Pancreas (tissue), 10 donors: ENCODE data around the gene EIF4E1B. TPM values are rescaled to one million over a fixed set of nuclear protein-coding genes. Genes with fewer than 3 reads are reported as not detected.

Experiments used
- ATAC-seq, 4 donors: fragments of 200-7000 bp; cut with Tn5 transposase; one replicate each; pipeline versions ENCODE4 v1.8.0 to v1.9.1; 2020; ENCODE audit warnings: mild to moderate bottlenecking in 4 of 4, moderate library complexity in 4 of 4
- DNase-seq, 6 donors: peaks; one replicate each; pipeline ENCODE4 v3.0.0-alpha.2; 2020
- FAIRE-seq: peaks from 2 replicates; lab custom pipeline; 2012; peaks lifted over from hg19 to GRCh38; lab: Jason Lieb, UNC
- H3K27ac ChIP-seq, 4 donors: fragments of 200-600 bp; sonication (generic); 1 replicate in 3 of 4; 2 replicates in 1 of 4; pipeline versions ENCODE4 v1.5.0 to v1.8.0; 2020
- H3K27me3 ChIP-seq, 4 donors: fragments of 200-600 bp; one replicate each; pipeline ENCODE4 v1.8.0; 2021
- H3K36me3 ChIP-seq, 3 donors: fragments of 200-600 bp; sonication (generic) in 1 of 3; one replicate each; pipeline versions ENCODE4 v1.5.0 to v1.8.0; 2020 to 2021
- H3K4me1 ChIP-seq, 3 donors: fragments of 200-600 bp; one replicate each; pipeline ENCODE4 v1.8.0; 2021
- H3K4me3 ChIP-seq, 4 donors: fragments of 200-600 bp; sonication (generic) in 2 of 4; one replicate each; pipeline versions ENCODE4 v1.5.0 to v1.8.0; 2020 to 2021
- H3K9me3 ChIP-seq, 4 donors: fragments of 200-600 bp; one replicate each; pipeline ENCODE4 v1.8.0; 2021
- CTCF ChIP-seq, 4 donors: fragments of 200-600 bp; sonication (generic) in 3 of 4; IDR thresholded peaks; one replicate each; pipeline versions ENCODE4 v1.5.0 to v1.8.0; 2021; ENCODE audit warnings: antibody characterized with exemption in 4 of 4
- WGBS, 2 donors: extraction: QIAGEN DNeasy Blood & Tissue Kit; methylation state at CpG; one replicate each; pipeline ENCODE4 v1.1.7; 2013; 5-methylcytosine and 5-hydroxymethylcytosine counted together
- intact Hi-C, 3 donors: fragments of 100-400 bp; cut with DNase I; formaldehyde crosslinking; loops; one replicate each; pipeline versions ENCODE4 v1.11.1 to v1.14.2; 2022
- polyA plus RNA-seq, 2 donors: library from polyadenylated mRNA; stranded (reverse); fragments of 200-250 nt; gene quantifications; one replicate each; pipeline ENCODE4 v1.2.3, GENCODE V29; 2013
- total RNA-seq, 6 donors: library from RNA; stranded (reverse); fragmentation: NEBNext Ultra II Directional in 4 of 6; extraction: Animal tissue kit (Norgen Biotek cat#: 25700) in 4 of 6; gene quantifications; one replicate each; pipeline versions ENCODE4 v1.2.1 to v1.2.4, GENCODE V29; 2021 to 2023
- donor health status: healthy with polysubstance abuse.
- donor health status: DM: no; HTN: no; CAD: no; lungs with moderate emphysema.
- donor health status: DM: no; HTN: no; CAD: no.
- donor health status: control.
- donor health status: control.
- donor health status: Bipolar disorder and iron deficiency.
- donor health status: DM: yes; HTN: yes; CAD: no.
- donor health status: DM: no; HTN: no; CAD: no.
- donor health status: DM: no; HTN: no; CAD: no.
- donor health status: DM: yes; HTN: yes; CAD: no.

Gene EIF4E1B
- total and polyA plus RNA-seq, 8 donors, result 0.04 to 1.5 (median 0.30) TPM; not detected in 5

- DNase-seq, result no peak
- H3K36me3 ChIP-seq, result no peaks in the 10 kb centered on the region
- ATAC-seq, result no peak
- WGBS, 2 donors, result 57 to 59% methylated on average over 7 of the region's 7 CpGs
- no peak for FAIRE-seq
- no peak overlapping the region for H3K27ac ChIP-seq
- no peaks in the 10 kb centered on the region for H3K9me3 ChIP-seq
- intact Hi-C loops, result no loop called here
- H3K27me3 ChIP-seq, result peaks cover 0 to under 1% (median 0%) of the 10 kb centered on the region in 4 donors
- no peak for TF ChIP-seq CTCF (IDR thresholded peaks at IDR 0.05)
- H3K4me1 ChIP-seq, result peaks cover 0 to 2% (median 0%) of the 10 kb centered on the region in 3 donors
- no peak overlapping the region for H3K4me3 ChIP-seq
These were observed 60.4 kb downstream of the EIF4E1B start for GRCh38 chr5:176690911-176691310.

- FAIRE-seq (no peak), DNase-seq (no peak), ATAC-seq (no peak)
- no peak overlapping the region for H3K27ac ChIP-seq
- TF ChIP-seq CTCF (IDR thresholded peaks at IDR 0.05), result no peak
- intact Hi-C loops, result no loop called here
- H3K36me3 ChIP-seq, result no peaks in the 10 kb centered on the region
- H3K4me3 ChIP-seq, result no peak overlapping the region
- peaks cover 0 to 2% (median 0%) of the 10 kb centered on the region in 3 donors for H3K4me1 ChIP-seq
- H3K9me3 ChIP-seq, result no peaks in the 10 kb centered on the region
- 89 to 100% methylated on average over 1 of the region's 1 CpG for WGBS, 2 donors
- H3K27me3 ChIP-seq, result no peaks in the 10 kb centered on the region
These were observed 61.0 kb downstream of the EIF4E1B start for GRCh38 chr5:176691524-176691923.

- 63 to 71% methylated on average over 5 of the region's 5 CpGs for WGBS, 2 donors
These were observed 61.9 kb downstream of the EIF4E1B start for GRCh38 chr5:176692326-176692725.

GRCh38 chr5:176692839-176693476 is 62.5 kb downstream of the EIF4E1B start:
- Histone ChIP-seq H3K9me3 (no peaks in the 10 kb centered on the region), H3K4me1 (peaks cover 0 to 2% (median 0%) of the 10 kb centered on the region in 3 donors), H3K4me3 (no peak overlapping the region), H3K27ac (no peak overlapping the region), H3K27me3 (no peaks in the 10 kb centered on the region), H3K36me3 (no peaks in the 10 kb centered on the region)
- FAIRE-seq (no peak), ATAC-seq (peak in 3 of 4 donors; percentile 18 to 26 (median 24)), DNase-seq (no peak)
- 6% methylated on average over 13 of the region's 13 CpGs for WGBS, 2 donors
- intact Hi-C loops, result no loop called here
- TF ChIP-seq CTCF (IDR thresholded peaks at IDR 0.05), result no peak

More at GRCh38 chr5:176692326-176692725, 61.9 kb downstream of the EIF4E1B start:
- DNase-seq (no peak), FAIRE-seq (no peak), ATAC-seq (no peak)
- no peaks in the 10 kb centered on the region for H3K27me3 ChIP-seq
- intact Hi-C loops, result no loop called here
- no peaks in the 10 kb centered on the region for H3K9me3 ChIP-seq
- no peaks in the 10 kb centered on the region for H3K36me3 ChIP-seq
- peaks cover 0 to 2% (median 0%) of the 10 kb centered on the region in 3 donors for H3K4me1 ChIP-seq
- TF ChIP-seq CTCF (IDR thresholded peaks at IDR 0.05), result no peak
- H3K27ac ChIP-seq, result no peak overlapping the region
- H3K4me3 ChIP-seq, result no peak overlapping the region

- ATAC-seq (peak in 2 of 4 donors; percentile 47 to 67), DNase-seq (no peak), FAIRE-seq (no peak)
- Histone ChIP-seq H3K4me3 (no peak overlapping the region), H3K27ac (no peak overlapping the region), H3K36me3 (no peaks in the 10 kb centered on the region), H3K4me1 (peaks cover 0 to 2% (median 0%) of the 10 kb centered on the region in 3 donors), H3K9me3 (no peaks in the 10 kb centered on the region), H3K27me3 (no peaks in the 10 kb centered on the region)
- intact Hi-C loops, result no loop called here
- 21 to 27% methylated on average over 13 of the region's 13 CpGs for WGBS, 2 donors
- TF ChIP-seq CTCF (IDR thresholded peaks at IDR 0.05), result no peak
These were observed 63.0 kb downstream of the EIF4E1B start for GRCh38 chr5:176693477-176693851.
